ENCODE data around the gene STOML1. TPM values are rescaled to one million over a fixed set of nuclear protein-coding genes. Genes with fewer than 3 reads are reported as not detected.

The STOML1 gene
- total and polyA plus RNA-seq, 7 experiments from 2014 or later = 7.5 to 21.3 (median 14.0) TPM

- ATAC-seq = no peak
Measured at GRCh38 chr15:73989001-73989798, 2.9 kb downstream of the STOML1 start.

GRCh38 chr15:73988445-73988969, 3.6 kb downstream of the STOML1 start:
- CTCF ChIA-PET = interaction anchor here (0.8 kb wide), 1 partner anchor 13 kb away, joined by 3 read pairs; no protein-coding TSS in a partner anchor
- ATAC-seq (no peak), DNase-seq (no peak)
- Histone ChIP-seq H3K36me3 (ENCODE audit: control insufficient read depth in 2 of 3, insufficient read depth in 3 of 3, low read length in 3 of 3) (peaks cover 0 to 49% (median 3%) of the 10 kb centered on the region in 3 experiments), H3K27ac (ENCODE audit: low read depth, low read length) (no peak overlapping the region), H3K9me3 (ENCODE audit: control insufficient read depth in 2 of 3, low read length in 3 of 3) (no peaks in the 10 kb centered on the region), H3K4me1 (ENCODE audit: control insufficient read depth in 2 of 2, insufficient read depth in 2 of 2, low read length in 2 of 2) (peaks cover 12 to 25% of the 10 kb centered on the region in 2 donors), H3K27me3 (ENCODE audit: control insufficient read depth in 2 of 2, insufficient read depth in 2 of 2, low read length in 2 of 2) (no peaks in the 10 kb centered on the region), H3K4me3 (ENCODE audit: low read length) (no peak overlapping the region)
- Mint-ChIP-seq H3K4me3 (no peak overlapping the region), H3K4me1 (peaks cover 9 to 73% (median 31%) of the 10 kb centered on the region in 7 donors), H3K36me3 (peaks cover 4 to 27% (median 8%) of the 10 kb centered on the region in 5 donors), H3K9me3 (no peaks in the 10 kb centered on the region), H3K27me3 (no peaks in the 10 kb centered on the region), H3K27ac (no peak overlapping the region)
- POLR2A ChIA-PET = interaction anchor here (1.8 kb wide), 1 partner anchor 12 kb away, joined by 4 read pairs; no protein-coding TSS in a partner anchor
- intact Hi-C loops (cut with micrococcal nuclease) = no loop called here

More at GRCh38 chr15:73989001-73989798, 2.9 kb downstream of the STOML1 start:
- Histone ChIP-seq H3K27ac (ENCODE audit: low read depth, low read length) (no peak overlapping the region), H3K4me3 (ENCODE audit: low read length) (no peak overlapping the region), H3K9me3 (ENCODE audit: control insufficient read depth in 2 of 3, low read length in 3 of 3) (no peaks in the 10 kb centered on the region), H3K36me3 (ENCODE audit: control insufficient read depth in 2 of 3, insufficient read depth in 3 of 3, low read length in 3 of 3) (peaks cover 0 to 43% (median 3%) of the 10 kb centered on the region in 3 experiments), H3K27me3 (ENCODE audit: control insufficient read depth in 2 of 2, insufficient read depth in 2 of 2, low read length in 2 of 2) (no peaks in the 10 kb centered on the region), H3K4me1 (ENCODE audit: control insufficient read depth in 2 of 2, insufficient read depth in 2 of 2, low read length in 2 of 2) (peaks cover 19 to 31% of the 10 kb centered on the region in 2 donors)
- Mint-ChIP-seq H3K27ac (no peak overlapping the region), H3K36me3 (peaks cover 2 to 23% (median 7%) of the 10 kb centered on the region in 5 donors), H3K4me1 (peaks cover 15 to 75% (median 34%) of the 10 kb centered on the region in 7 donors), H3K9me3 (no peaks in the 10 kb centered on the region), H3K4me3 (peak overlapping the region in 1 of 10 donors; percentile 48), H3K27me3 (no peaks in the 10 kb centered on the region)
- DNase-seq = no peak
- intact Hi-C loops (cut with micrococcal nuclease) = no loop called here
- ChIA-PET CTCF (interaction anchor here (0.8 kb wide), 1 partner anchor 14 kb away, joined by 3 read pairs; no protein-coding TSS in a partner anchor), POLR2A (interaction anchor here (1.1 to 1.8 kb wide), 2 partner anchors 13 to 17 kb away, joined by 3 to 4 read pairs; no protein-coding TSS in a partner anchor)

- H3K4me1 ChIP-seq (ENCODE audit: control insufficient read depth in 2 of 2, insufficient read depth in 2 of 2, low read length in 2 of 2) = peaks cover 6 to 19% of the 10 kb centered on the region in 2 donors
- intact Hi-C loops (cut with micrococcal nuclease) = no loop called here
- peaks cover 6 to 72% (median 29%) of the 10 kb centered on the region in 7 donors for H3K4me1 Mint-ChIP-seq
- no peaks in the 10 kb centered on the region for H3K9me3 Mint-ChIP-seq
- no peak overlapping the region for H3K4me3 ChIP-seq (ENCODE audit: low read length)
- no peak overlapping the region for H3K4me3 Mint-ChIP-seq
- no peak for DNase-seq
- POLR2A ChIA-PET = no interaction called here
- CTCF ChIA-PET = interaction anchor here (0.8 to 3.6 kb wide), 2 partner anchors 13 to 14 kb away, joined by 3 to 15 read pairs; no protein-coding TSS in a partner anchor
- H3K36me3 Mint-ChIP-seq = peaks cover 4 to 27% (median 8%) of the 10 kb centered on the region in 5 donors
- no peak overlapping the region for H3K27ac ChIP-seq (ENCODE audit: low read depth, low read length)
- H3K27me3 Mint-ChIP-seq = no peaks in the 10 kb centered on the region
- no peaks in the 10 kb centered on the region for H3K9me3 ChIP-seq (ENCODE audit: control insufficient read depth in 2 of 3, low read length in 3 of 3)
- H3K27ac Mint-ChIP-seq = no peak overlapping the region
- ATAC-seq = no peak
- H3K27me3 ChIP-seq (ENCODE audit: control insufficient read depth in 2 of 2, insufficient read depth in 2 of 2, low read length in 2 of 2) = no peaks in the 10 kb centered on the region
- peaks cover 0 to 50% (median 3%) of the 10 kb centered on the region in 3 experiments for H3K36me3 ChIP-seq (ENCODE audit: control insufficient read depth in 2 of 3, insufficient read depth in 3 of 3, low read length in 3 of 3)
Measured at GRCh38 chr15:73987681-73988444, 4.2 kb downstream of the STOML1 start.

DNA sequence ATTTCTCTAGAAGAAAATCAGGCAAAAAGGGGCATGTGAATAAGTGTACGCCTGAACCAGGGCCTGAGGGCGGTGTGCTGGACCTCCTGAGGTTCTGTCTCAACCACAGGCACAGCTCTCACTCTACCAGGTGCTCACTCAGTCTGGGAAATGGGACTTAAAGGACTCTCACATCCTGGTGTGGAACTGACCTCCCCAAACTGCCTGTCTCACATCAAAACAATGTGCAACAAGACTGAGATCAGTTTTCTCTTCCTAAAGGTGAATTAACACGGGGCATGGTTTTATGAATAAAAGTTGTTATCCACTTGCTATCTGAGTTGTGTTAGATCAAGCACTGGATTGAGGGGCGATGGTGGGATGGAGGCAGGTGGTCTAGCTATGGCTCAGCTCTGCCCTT, 4.8 kb downstream of the STOML1 start:
- intact Hi-C loops (cut with micrococcal nuclease) = no loop called here
- Histone ChIP-seq H3K36me3 (ENCODE audit: control insufficient read depth in 2 of 3, insufficient read depth in 3 of 3, low read length in 3 of 3) (peaks cover 0 to 50% (median 3%) of the 10 kb centered on the region in 3 experiments), H3K9me3 (ENCODE audit: control insufficient read depth in 2 of 3, low read length in 3 of 3) (no peaks in the 10 kb centered on the region), H3K4me1 (ENCODE audit: control insufficient read depth in 2 of 2, insufficient read depth in 2 of 2, low read length in 2 of 2) (peaks cover 0 to 18% of the 10 kb centered on the region in 2 donors), H3K4me3 (ENCODE audit: low read length) (no peak overlapping the region), H3K27ac (ENCODE audit: low read depth, low read length) (no peak overlapping the region), H3K27me3 (ENCODE audit: control insufficient read depth in 2 of 2, insufficient read depth in 2 of 2, low read length in 2 of 2) (no peaks in the 10 kb centered on the region)
- no peaks in the 10 kb centered on the region for H3K27me3 Mint-ChIP-seq
- peaks cover 4 to 27% (median 8%) of the 10 kb centered on the region in 5 donors for H3K36me3 Mint-ChIP-seq
- no peak for DNase-seq
- ATAC-seq = no peak
- POLR2A ChIA-PET = no interaction called here
- H3K4me1 Mint-ChIP-seq = peaks cover under 1 to 72% (median 29%) of the 10 kb centered on the region in 7 donors
- H3K4me3 Mint-ChIP-seq = no peak overlapping the region
- H3K27ac Mint-ChIP-seq = peak overlapping the region in 1 of 9 donors; percentile 23
- no peaks in the 10 kb centered on the region for H3K9me3 Mint-ChIP-seq
- CTCF ChIA-PET = interaction anchor here (3.6 kb wide), 1 partner anchor 14 kb away, joined by 15 read pairs; no protein-coding TSS in a partner anchor

- Mint-ChIP-seq H3K4me3 (no peak overlapping the region), H3K27me3 (no peaks in the 10 kb centered on the region), H3K4me1 (peaks cover 0 to 77% (median 33%) of the 10 kb centered on the region in 7 donors), H3K9me3 (no peaks in the 10 kb centered on the region), H3K36me3 (peaks cover 4 to 27% (median 8%) of the 10 kb centered on the region in 5 donors), H3K27ac (peak overlapping the region in 2 of 9 donors; percentile 23 to 34)
- intact Hi-C loops (cut with micrococcal nuclease) = no loop called here
- CTCF ChIA-PET = interaction anchor here (0.6 to 3.6 kb wide), 2 partner anchors 13 to 21 kb away, joined by 3 to 15 read pairs; no protein-coding TSS in a partner anchor
- Histone ChIP-seq H3K27me3 (ENCODE audit: control insufficient read depth in 2 of 2, insufficient read depth in 2 of 2, low read length in 2 of 2) (no peaks in the 10 kb centered on the region), H3K9me3 (ENCODE audit: control insufficient read depth in 2 of 3, low read length in 3 of 3) (no peaks in the 10 kb centered on the region), H3K36me3 (ENCODE audit: control insufficient read depth in 2 of 3, insufficient read depth in 3 of 3, low read length in 3 of 3) (peaks cover 0 to 48% (median 3%) of the 10 kb centered on the region in 3 experiments), H3K4me3 (ENCODE audit: low read length) (no peak overlapping the region), H3K4me1 (ENCODE audit: control insufficient read depth in 2 of 2, insufficient read depth in 2 of 2, low read length in 2 of 2) (peaks cover 0 to 23% of the 10 kb centered on the region in 2 donors), H3K27ac (ENCODE audit: low read depth, low read length) (no peak overlapping the region)
- no peak for ATAC-seq
- POLR2A ChIA-PET = no interaction called here
- no peak for DNase-seq
Measured at GRCh38 chr15:73986776-73987056, 5.4 kb downstream of the STOML1 start.
